22Rv1 (cell line): ENCODE data around the gene MAU2.

ENCODE experiments used
- H3K27ac ChIP-seq: fragments of 450-650 bp; 2 replicates; pipeline ENCODE4 v1.5.1; 2017
- CTCF ChIP-seq: fragments of 450-650 bp; IDR thresholded peaks from 2 replicates; pipeline ENCODE4 v1.5.1; 2017; ENCODE audit warnings: mild to moderate bottlenecking
- ZFX ChIP-seq: fragments of 450-650 bp; IDR thresholded peaks from 2 replicates; pipeline ENCODE4 v1.6.1; 2017; ENCODE audit warnings: antibody characterized with exemption, borderline replicate concordance

The MAU2 gene

GRCh38 chr19:19296953-19297689 is 23.5 kb upstream of the MAU2 start:
- no peak overlapping the region for H3K27ac ChIP-seq
- TF ChIP-seq ZFX (no peak), CTCF (no peak)

- TF ChIP-seq ZFX (no peak), CTCF (no peak)
- H3K27ac ChIP-seq: no peak overlapping the region
Measured at GRCh38 chr19:19297759-19298158, 22.9 kb upstream of the MAU2 start.

- H3K27ac ChIP-seq: no peak overlapping the region
- TF ChIP-seq CTCF (no peak), ZFX (no peak)
Measured at GRCh38 chr19:19300613-19301012, 20.0 kb upstream of the MAU2 start.

GRCh38 chr19:19303411-19303810 is 17.2 kb upstream of the MAU2 start:
- TF ChIP-seq CTCF: no peak
- TF ChIP-seq ZFX: no peak
- no peak overlapping the region for H3K27ac ChIP-seq

GRCh38 chr19:19304186-19304965 is 16.3 kb upstream of the MAU2 start:
- no peak for TF ChIP-seq ZFX
- TF ChIP-seq CTCF: no peak
- H3K27ac ChIP-seq: no peak overlapping the region

- no peak overlapping the region for H3K27ac ChIP-seq
- no peak for TF ChIP-seq ZFX
- TF ChIP-seq CTCF: no peak
Measured at GRCh38 chr19:19305066-19305465, 15.6 kb upstream of the MAU2 start.

- TF ChIP-seq CTCF (no peak), ZFX (no peak)
- no peak overlapping the region for H3K27ac ChIP-seq
Measured at GRCh38 chr19:19305696-19306095, 14.9 kb upstream of the MAU2 start.
